ENCODE results near the gene G6PC2. TPM values are rescaled to one million over a fixed set of nuclear protein-coding genes. Genes with fewer than 3 reads are reported as not detected.

G6PC2 gene
- total RNA-seq, 1 donor from 2014 or later: not detected

DNA sequence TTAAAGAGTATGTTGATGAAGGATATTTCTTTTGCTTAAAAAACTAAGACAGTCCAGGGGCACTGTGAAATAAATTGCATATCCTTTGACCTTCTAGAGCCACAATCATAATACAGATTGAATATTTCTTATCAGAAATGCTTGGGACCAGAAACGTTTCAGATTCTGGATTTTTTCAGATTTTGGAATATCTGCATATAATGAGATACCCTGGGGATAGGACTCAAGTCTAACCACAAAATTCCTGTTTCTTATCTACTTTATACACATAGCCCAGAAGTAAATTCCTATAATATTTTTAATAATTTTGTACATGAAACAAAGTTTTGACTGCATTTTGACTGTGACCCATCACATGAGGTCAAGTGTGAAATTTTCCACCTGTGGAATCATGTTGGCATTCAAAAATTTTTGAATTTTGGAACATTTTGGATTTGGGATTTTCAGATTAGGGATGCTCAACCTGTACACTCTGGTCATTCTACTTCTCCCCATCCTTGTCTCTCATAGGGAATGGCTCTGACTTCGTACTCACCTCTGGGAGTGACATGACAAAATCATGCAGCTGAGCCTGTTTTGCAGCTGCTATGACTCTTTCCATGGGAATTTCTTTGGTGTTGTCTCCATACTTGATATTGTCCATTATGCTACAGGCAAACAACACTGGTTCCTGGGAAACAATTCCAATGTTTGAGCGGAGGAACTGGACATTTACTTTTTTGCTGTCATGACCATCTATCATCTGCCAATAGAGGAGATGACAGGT lies 25.7 kb downstream of the G6PC2 start:
- Histone ChIP-seq H3F3A (ENCODE audit: low read depth) (no peaks in the 10 kb centered on the region), H3K4me2 (no peak overlapping the region), H3K9ac (no peak overlapping the region), H3K4me3 (no peak overlapping the region), H3K79me2 (ENCODE audit: low read depth) (no peaks in the 10 kb centered on the region), H3K9me3 (ENCODE audit: low read depth) (no peaks in the 10 kb centered on the region), H3K4me1 (no peaks in the 10 kb centered on the region), H3K27ac (no peak overlapping the region), H4K20me1 (ENCODE audit: low read depth) (no peaks in the 10 kb centered on the region), H2AFZ (replicated peaks) (no peak overlapping the region), H3K27me3 (no peaks in the 10 kb centered on the region), H3K36me3 (no peaks in the 10 kb centered on the region)
- no peaks in the 10 kb centered on the region for H3K27me3 Mint-ChIP-seq (ENCODE audit: insufficient read depth, low read depth)
- no peaks in the 10 kb centered on the region for H3K9me3 Mint-ChIP-seq
- H3K27ac Mint-ChIP-seq: no peak overlapping the region
- TF ChIP-seq EZH2 (IDR thresholded peaks at IDR 0.05): no peak
- TF ChIP-seq EZH2phosphoT487 (IDR thresholded peaks at IDR 0.05): no peak
- TF ChIP-seq, protein P1, sequence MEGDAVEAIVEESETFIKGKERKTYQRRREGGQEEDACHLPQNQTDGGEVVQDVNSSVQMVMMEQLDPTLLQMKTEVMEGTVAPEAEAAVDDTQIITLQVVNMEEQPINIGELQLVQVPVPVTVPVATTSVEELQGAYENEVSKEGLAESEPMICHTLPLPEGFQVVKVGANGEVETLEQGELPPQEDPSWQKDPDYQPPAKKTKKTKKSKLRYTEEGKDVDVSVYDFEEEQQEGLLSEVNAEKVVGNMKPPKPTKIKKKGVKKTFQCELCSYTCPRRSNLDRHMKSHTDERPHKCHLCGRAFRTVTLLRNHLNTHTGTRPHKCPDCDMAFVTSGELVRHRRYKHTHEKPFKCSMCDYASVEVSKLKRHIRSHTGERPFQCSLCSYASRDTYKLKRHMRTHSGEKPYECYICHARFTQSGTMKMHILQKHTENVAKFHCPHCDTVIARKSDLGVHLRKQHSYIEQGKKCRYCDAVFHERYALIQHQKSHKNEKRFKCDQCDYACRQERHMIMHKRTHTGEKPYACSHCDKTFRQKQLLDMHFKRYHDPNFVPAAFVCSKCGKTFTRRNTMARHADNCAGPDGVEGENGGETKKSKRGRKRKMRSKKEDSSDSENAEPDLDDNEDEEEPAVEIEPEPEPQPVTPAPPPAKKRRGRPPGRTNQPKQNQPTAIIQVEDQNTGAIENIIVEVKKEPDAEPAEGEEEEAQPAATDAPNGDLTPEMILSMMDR (IDR thresholded peaks at IDR 0.05): no peak
- H3K4me3 Mint-ChIP-seq: no peak overlapping the region
- no peaks in the 10 kb centered on the region for H3K4me1 Mint-ChIP-seq
- DNase-seq (ENCODE audit: low spot score): no peak
- no peaks in the 10 kb centered on the region for H3K36me3 Mint-ChIP-seq

DNA sequence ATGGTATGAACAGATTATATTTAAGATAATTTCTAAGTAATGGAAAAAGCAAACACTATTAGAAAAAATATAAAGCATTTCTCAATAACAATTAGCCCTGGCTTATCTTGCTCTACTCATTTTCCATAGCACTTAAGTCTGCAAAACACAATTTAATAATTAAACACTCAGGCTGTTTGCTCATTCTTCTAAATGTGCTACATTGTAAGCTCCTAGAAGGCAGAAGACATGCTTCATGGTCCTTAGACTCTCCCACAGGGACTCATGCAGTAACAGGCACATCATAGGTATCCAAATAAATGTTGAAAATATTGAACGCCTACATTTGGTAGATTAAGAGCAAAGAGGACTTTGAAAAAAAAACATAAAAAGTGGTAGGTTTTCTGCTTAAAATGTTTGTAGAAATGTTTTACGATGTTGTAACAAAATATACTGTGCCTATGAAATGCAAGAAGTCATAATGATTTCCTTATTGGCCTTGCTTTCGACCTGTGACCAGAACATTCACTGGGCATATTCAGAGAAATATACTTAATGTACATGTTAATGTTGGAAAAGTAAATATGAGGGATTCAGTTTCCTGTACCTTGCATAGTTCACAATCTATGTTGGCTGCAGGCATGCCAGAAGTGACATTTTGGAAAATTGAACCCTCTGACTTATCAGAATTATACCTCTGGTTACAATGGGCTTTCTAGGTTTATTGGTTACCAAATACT lies 27.2 kb downstream of the G6PC2 start:
- Mint-ChIP-seq H3K4me1 (no peaks in the 10 kb centered on the region), H3K27ac (no peak overlapping the region), H3K27me3 (ENCODE audit: insufficient read depth, low read depth) (no peaks in the 10 kb centered on the region), H3K4me3 (no peak overlapping the region), H3K9me3 (peaks cover 3% of the 10 kb centered on the region), H3K36me3 (no peaks in the 10 kb centered on the region)
- no peaks in the 10 kb centered on the region for H3F3A ChIP-seq (ENCODE audit: low read depth)
- TF ChIP-seq, protein P1 (IDR thresholded peaks at IDR 0.05): no peak
- TF ChIP-seq EZH2 (IDR thresholded peaks at IDR 0.05): no peak
- TF ChIP-seq EZH2phosphoT487 (IDR thresholded peaks at IDR 0.05): no peak
- DNase-seq (ENCODE audit: low spot score): no peak
- H3K4me3 ChIP-seq: no peak overlapping the region
- no peaks in the 10 kb centered on the region for H3K9me3 ChIP-seq (ENCODE audit: low read depth)
- no peak overlapping the region for H2AFZ ChIP-seq (replicated peaks)
- no peak overlapping the region for H3K9ac ChIP-seq
- H3K4me1 ChIP-seq: no peaks in the 10 kb centered on the region
- no peak overlapping the region for H3K27ac ChIP-seq
- H3K79me2 ChIP-seq (ENCODE audit: low read depth): no peaks in the 10 kb centered on the region
- no peak overlapping the region for H3K4me2 ChIP-seq
- H3K27me3 ChIP-seq: no peaks in the 10 kb centered on the region
- H3K36me3 ChIP-seq: no peaks in the 10 kb centered on the region
- H4K20me1 ChIP-seq (ENCODE audit: low read depth): no peaks in the 10 kb centered on the region

DNA sequence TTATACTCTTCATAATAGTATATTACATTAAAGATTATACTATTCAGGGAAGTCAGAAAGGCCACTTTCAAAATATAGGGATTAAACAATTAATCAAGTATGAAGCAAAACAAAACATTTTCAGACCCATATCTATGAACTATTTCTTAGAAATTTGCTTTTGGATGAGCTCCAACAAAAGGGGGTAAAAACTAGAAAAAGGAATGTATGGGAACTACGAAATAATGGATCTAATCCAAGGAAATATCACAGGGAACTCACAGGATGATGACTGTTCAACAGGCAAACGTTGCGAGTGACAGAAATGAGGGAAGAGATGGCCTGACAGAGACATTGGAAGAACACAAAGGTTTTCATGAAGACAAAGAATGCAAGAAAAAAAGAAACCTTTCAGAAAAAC lies 27.9 kb downstream of the G6PC2 start:
- Histone ChIP-seq H3K36me3 (no peaks in the 10 kb centered on the region), H2AFZ (replicated peaks) (no peak overlapping the region), H3K27ac (no peak overlapping the region), H3K4me3 (no peak overlapping the region), H3F3A (ENCODE audit: low read depth) (no peaks in the 10 kb centered on the region), H3K27me3 (no peaks in the 10 kb centered on the region), H4K20me1 (ENCODE audit: low read depth) (no peaks in the 10 kb centered on the region), H3K9ac (no peak overlapping the region), H3K4me1 (no peaks in the 10 kb centered on the region), H3K79me2 (ENCODE audit: low read depth) (no peaks in the 10 kb centered on the region), H3K9me3 (ENCODE audit: low read depth) (no peaks in the 10 kb centered on the region), H3K4me2 (no peak overlapping the region)
- TF ChIP-seq EZH2phosphoT487 (IDR thresholded peaks at IDR 0.05): no peak
- TF ChIP-seq EZH2 (IDR thresholded peaks at IDR 0.05): no peak
- TF ChIP-seq, protein P1 (IDR thresholded peaks at IDR 0.05): no peak
- Mint-ChIP-seq H3K27ac (no peak overlapping the region), H3K4me3 (no peak overlapping the region), H3K4me1 (no peaks in the 10 kb centered on the region), H3K9me3 (peaks cover 3% of the 10 kb centered on the region), H3K36me3 (no peaks in the 10 kb centered on the region), H3K27me3 (ENCODE audit: insufficient read depth, low read depth) (no peaks in the 10 kb centered on the region)
- DNase-seq (ENCODE audit: low spot score): no peak
